DOHH2 (cell line): ENCODE measurements around the gene GNPAT.

Experiments
- CTCF ChIP-seq: fragments of 200-600 bp; sonication (generic); IDR thresholded peaks from one replicate; pipeline ENCODE4 v1.5.1; 2014; ENCODE audit warnings: antibody characterized with exemption, mild to moderate bottlenecking, low read depth, low read length; ENCODE audit not compliant: poor library complexity, severe bottlenecking
- EZH2phosphoT487 ChIP-seq: fragments of 200-600 bp; sonication (generic); IDR thresholded peaks from 2 replicates; pipeline ENCODE4 v1.6.1; 2017; ENCODE audit warnings: borderline replicate concordance, mild to moderate bottlenecking, antibody characterized with exemption, low read length, moderate library complexity, mixed read lengths

- TF ChIP-seq CTCF (no peak), EZH2phosphoT487 (no peak)
Measured at GRCh38 chr1:231236208-231236591, 4.8 kb upstream of the GNPAT start.
